ENCODE measurements around the gene PRMT3.
"Not testable (repeated sequence)": the region's sequence is repeated elsewhere in the genome, so short reads cannot be mapped to it uniquely, and the experiment has no call there.

The PRMT3 gene

DNA sequence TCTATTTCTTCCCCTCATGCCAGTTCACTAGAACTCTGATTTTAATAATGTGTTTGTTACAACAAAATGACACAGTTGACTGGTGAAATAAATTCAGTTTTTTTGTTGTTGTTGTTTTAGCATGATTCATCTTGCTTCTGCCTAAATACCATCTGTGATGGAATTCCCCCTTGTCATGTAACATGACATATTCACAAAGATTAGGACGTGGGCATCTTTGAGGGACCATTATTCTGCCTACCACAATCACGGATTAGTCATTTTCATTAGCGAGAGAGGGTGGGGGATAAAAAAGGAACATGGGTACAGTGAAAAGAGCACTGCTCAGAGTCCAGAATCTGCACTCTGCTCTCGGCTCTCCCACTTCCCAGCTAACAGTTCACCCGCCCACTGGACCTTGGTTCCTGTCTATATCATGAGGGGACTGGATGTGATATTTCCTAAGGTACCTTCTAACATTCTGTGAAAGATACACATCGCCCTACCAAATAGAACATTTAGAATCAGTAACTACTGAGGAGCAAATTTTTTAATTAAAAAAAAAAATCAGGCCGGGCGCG, 12.7 kb upstream of the PRMT3 start:
- DNase-seq, result no peak

DNA sequence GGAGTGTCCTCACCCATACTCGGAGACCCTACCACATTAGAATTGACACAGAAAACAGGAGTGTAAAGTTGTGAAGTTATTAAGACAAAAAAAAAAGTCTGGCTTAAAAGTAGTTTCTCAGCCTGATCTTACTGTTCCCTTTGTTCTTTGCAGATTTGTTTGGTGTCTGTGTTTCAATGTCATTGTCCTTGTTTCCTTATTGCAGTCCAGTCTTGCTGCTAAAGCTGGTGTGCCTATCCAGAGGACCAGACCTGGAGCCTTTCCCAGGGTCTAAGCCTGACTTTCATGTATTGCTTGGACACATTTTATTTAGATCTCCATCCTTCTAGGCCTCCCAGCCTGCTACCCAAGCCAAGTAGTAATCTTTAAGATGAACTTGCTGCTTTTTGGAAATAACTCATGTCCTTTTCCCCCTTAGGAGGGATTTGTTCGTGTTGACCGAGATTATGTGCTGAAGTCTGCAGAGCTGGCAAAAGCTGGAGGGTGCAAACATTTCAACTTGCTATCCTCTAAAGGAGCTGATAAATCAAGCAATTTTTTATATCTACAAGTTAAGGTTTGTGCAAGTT, 11.3 kb upstream of the PRMT3 start:
- no peak for DNase-seq

DNA sequence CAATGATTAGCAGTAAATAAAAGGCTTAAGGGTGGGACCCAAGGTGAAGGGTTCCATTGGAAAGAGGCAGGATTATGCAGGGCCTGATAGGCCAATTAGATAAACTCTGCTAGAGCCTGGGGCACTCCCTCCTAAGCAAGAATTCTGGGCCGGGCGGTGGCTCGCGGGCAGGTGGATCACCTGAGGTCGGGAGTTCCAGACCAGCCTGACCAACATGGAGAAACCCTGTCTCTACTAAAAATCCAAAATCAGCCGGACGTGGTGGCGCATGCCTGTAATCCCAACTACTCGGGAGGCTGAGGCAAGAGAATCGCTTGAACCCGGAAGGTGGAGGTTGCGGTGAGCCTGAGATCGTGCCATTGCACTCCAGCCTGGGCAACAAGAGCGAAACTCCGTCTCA, 1.5 kb upstream of the PRMT3 start:
- not testable (repeated sequence) for DNase-seq

DNA sequence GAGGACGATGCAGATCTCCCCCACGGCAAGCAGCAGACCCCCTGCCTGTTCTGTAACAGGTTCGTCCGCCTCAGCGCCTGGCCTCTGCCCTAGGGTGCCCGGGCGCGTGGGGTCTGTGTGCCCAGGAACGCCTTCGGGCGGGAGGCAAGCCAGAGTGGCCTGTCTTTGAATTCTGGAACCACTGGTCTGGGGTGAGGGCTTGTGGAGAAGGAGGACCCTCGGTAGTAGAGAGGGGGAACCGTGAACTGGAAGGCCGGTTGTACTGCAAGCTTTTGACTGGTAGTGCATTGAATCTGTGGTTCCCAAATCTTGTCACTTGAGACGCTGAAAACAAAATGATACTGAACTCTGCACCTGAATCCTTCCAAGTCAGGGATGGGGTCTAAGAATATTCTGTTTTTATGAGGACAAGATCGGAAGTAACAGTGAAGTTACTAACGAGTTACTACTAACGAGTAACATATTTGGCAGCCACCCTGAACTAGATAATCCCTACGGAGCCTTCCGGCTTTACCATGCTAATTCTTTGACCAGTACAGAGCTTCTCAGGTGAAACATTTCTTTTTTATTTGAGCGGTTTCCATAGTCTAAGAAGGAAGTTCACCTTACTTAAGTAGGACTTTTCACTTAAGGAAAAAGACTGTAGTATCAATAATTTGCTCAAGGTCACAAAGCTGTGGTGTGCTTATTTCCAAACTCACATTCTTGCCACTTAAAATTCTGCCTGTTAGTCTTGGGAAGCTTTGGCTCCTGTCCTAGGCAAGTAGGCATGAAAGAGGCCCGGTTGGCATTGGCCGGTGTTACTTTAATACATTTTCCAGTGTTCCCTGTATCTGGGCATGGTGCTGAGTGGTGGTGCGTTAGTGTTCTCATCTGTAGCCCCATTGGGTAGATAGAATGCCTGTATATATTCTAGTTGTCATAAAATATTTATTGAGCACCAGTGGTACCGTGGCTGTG, 860 bp downstream of the PRMT3 start:
- peak; percentile 67 for DNase-seq

DNA sequence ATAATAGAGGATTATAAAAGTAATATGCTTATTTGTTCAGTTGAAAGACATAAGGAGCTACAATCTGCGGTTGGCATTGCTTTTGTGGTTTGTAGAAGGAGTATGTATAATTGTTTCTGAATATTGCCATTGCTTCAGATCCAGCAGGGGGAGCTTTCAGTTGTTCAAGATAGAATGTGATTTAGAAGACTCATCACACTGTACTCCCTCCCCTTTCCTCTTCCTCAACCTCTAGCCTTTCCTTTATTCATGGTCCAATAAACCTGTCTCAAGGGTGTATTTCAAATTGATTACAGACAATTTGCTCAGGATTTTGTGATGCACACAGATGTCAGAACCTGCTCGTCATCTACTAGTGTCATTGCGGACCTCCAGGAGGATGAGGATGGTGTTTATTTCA, 9.8 kb downstream of the PRMT3 start:
- peak; percentile 81 for DNase-seq

DNA sequence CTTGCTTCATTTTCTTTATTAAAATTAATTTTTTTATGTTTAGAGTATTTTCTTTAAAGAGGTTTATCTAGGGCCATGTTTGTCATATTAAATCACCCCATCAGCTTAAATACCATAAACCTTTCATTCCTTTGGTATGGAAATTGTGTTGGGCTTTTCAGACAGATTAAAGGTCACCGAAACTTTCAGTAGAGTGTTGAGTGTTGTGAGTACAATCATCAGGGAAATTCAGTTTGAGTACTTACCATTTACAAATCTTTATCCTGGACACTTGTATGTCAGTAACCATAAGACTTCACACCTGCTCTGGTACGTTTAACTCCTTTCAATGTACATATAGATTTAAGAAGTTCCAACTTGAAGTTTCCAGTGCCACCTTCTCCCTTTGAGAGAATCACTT, 12.0 kb downstream of the PRMT3 start:
- DNase-seq, result no peak

DNA sequence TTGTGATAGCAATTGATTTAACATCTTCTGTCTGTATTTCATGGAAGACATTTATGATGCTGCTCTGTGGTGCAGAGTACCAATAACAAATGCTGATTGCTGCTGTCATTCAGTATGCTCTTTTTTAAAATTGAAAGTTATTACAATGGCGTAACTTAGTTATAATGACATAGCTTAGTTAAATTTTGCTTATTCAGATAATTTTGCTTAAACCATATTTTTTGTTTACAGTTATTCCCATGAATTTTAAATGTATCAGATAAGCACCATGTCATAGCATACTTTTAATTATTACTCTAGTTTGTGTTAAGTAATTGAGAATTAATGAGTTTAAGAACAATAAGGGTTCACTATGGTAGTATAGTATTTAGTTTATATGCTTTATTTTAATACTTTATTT, 15.5 kb downstream of the PRMT3 start:
- DNase-seq, result no peak

DNA sequence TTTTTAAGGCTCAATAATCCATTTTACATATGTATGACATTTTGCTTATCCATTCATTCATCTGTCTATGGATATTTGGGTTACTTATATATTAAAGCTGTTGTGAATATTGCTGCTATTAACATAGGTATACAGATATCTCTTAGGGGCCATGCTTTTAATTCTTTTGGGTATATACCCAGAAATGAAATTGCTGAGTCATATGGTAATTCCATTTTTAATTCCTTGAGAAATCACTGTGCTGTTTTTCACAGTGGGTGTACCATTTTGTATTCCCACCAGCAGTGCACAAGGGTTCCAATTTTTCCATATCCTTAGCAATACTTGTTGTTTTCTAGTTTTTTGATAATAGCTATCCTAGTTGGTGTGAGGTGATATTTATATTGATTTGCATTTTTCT, 19.0 kb downstream of the PRMT3 start:
- DNase-seq, result no peak

DNA sequence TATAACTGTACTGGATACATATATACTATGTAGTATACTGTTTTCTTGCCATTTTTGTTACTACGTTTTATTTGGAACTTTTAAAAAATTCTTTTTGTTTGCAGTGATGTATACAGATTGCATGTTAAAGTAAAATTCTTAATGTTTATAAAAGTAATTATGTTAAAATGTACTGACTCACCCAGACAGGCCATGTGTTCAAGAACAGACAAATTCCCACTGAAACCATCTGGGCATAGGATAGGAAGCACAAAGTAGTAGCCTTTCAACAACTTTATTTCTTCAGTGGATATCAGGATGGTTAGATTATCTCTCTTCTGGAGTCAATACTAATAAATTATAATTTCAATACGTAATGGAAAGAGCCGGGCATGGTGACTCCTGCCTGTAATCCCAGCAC, 19.8 kb downstream of the PRMT3 start:
- DNase-seq, result no peak

DNA sequence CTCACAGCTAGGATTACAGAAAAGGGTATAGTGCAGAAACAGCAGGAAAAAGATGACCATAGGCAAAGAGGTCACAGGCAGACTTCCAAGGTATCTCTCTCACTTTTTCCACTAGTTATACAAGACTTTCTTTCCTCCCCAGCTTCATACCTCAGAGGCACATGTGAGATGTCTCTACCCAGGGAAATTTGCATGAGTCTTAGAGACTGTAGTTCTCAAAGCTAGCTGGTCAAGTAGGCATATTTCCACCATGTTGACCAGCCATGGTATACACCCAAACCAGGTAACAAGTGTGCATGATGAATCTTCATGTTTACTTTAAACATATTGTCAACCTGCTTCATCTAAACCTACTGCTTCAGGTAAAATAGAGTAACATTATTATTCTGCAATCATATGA, 27.9 kb downstream of the PRMT3 start:
- DNase-seq, result no peak

DNA sequence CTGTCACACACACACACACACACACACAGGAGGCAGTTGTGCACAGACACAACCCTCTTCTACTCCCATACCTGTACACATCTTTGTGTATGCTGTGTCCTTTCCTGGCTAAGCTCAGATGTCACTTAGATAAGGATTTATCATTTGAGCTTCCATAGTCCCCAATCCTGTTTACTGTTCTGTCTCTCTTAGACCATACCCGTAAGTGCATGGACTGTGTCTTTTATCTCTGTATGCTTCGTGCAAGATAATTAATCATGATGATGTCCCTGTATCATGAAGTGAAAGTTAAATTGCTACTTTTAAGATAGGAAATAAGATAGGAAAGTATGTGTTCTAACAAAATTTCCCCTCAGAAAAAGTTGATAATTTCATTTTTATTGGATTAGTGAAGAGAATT, 30.3 kb downstream of the PRMT3 start:
- DNase-seq, result no peak

DNA sequence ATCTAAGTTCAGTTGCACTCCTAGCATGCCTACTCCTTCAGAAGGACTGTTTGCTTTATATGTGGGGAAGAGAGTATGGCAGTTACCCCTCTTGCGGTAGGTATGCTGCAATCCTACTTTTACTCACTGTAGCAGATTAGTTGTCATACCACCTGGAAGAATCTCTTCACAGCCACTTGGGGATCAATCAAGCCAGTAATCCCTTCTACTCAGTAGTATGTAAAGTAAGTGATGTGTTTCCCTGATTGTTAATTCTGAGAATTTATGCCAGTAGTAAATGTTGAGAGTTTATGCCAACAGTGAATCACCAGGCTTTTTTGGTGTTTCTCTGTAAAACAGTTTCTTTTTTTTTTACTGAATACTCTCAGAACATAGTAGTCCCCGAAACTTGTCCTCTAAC, 34.4 kb downstream of the PRMT3 start:
- DNase-seq, result no peak

DNA sequence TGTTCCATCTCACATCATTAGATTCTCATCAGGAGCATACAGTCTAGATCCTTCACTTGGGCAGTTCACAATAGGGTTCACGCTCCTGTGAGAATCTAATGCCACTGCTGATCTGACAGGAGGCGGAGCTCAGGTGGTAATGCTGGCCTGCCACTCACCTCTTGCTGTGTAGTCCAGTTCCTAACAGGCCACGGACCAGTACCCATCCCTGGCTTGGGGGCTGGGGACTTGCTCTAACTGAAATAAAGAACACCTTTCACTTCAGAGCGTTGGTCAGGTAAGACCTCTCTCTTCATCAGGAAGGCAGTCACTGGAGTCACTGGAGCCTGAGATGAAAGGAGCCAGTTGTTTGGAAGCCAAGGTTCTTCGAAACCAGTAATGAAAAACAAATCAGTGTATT, 41.7 kb downstream of the PRMT3 start:
- no peak for DNase-seq

DNA sequence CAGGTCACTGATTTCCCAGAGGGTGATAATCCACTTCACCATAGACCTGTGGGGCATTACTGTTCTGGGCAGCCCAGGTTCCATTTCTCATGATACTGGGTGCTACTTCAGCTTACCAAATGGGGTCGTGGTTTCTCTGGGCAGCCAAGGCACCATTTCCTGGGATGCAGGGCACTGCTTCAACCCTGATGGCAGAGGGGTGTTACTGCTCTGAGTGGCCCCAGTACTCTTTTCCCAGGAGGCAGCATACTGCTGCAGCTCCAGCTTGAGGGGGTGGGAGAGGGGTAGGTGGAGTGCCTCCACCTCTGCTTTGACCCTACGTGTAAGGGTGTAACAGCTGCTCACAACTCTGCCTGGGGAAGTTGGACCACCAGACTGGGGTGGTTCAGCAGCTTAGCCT, 51.1 kb downstream of the PRMT3 start:
- no peak for DNase-seq

DNA sequence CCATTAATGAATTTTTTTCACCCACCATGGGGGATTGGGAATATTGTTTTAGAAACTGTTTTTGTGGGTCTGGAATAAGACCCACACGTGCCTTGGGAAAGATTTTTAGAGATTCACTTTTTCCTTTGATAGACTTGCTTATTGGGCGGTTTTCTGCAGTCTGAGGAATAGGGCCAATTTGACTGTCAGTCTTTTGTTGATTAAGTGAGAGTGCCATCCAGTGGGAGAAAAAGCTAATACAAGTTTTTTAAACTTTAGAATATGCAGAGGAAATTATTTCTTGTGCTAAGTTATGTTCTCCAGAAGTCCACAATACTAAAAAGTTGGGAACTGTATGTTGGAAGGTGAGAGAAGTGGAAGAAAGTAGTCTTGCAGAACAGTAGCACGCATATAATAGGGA, 56.1 kb downstream of the PRMT3 start:
- peak; percentile 50 for DNase-seq

DNA sequence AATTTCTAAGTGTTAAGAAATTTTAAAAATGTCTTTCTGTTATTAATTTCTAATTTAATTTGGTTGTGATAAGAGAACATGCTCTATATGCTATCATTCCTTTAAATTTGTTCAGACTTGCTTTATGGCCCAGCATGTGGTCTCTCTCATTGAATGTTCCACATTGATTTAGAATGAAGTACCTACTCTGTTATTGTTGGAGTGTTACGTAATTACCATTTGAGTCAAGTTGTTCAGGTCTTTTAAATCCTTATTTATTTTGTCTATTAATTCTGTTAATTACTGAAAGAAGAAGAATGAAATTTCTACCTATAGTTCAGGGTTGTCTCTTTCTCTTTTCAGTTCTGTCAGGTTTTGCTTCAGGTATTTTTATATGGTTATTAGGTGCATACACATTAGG, 57.0 kb downstream of the PRMT3 start:
- no peak for DNase-seq

DNA sequence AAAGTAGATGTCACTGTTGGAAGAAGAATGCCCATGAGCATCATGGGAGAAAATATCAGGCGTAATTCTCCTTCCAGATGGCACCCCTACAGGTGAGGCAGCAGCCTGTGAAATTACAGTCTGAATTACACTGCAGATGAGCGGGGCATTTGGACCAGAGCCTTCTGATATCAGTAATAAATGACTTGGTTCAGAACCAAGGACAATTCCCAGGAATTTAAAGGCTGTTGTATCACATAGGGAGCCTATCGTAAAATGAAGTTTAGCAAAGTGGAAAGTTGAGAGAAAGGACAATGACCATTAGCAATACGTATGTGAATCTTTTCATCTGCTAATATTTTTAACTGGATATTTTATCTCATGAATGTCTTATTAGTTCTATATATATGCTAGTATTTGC, 61.3 kb downstream of the PRMT3 start:
- no peak for DNase-seq

DNA sequence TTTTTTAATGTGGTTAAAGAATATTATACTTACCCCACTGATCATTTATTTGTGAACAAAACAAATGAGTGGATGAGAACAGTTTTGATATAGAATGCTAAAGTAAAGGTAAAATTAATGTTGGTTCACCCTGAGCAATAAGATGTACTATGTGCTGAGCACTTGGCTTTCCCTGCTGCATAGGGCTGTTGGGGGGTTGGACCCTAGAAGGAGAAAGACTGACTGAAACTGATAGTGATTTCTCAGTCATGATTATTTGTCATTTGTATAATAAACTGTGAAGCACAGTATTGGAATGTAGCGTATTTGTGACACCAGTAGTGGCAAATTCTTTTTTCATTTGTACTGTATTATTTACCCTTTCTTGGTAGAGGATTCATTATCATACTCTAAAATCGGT, 63.3 kb downstream of the PRMT3 start:
- no peak for DNase-seq

DNA sequence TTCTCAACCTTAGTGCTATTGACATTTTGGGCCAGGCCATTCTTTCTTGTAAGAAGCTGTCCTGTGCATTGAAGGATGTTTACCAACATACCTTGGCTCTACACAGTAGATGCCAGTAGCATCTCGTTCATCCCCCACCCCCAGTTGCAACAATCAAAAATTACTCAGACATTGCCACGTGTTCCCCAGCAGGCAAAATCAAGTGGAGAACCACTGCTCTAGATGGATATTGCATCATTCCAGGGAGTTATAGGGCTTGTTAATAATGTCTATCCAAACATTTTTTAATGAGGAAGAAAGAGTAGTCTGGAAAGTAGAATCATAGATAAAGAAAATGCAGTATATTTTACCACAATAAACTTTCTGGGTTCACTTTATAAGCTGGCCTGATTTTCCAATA, 64.1 kb downstream of the PRMT3 start:
- DNase-seq, result no peak

DNA sequence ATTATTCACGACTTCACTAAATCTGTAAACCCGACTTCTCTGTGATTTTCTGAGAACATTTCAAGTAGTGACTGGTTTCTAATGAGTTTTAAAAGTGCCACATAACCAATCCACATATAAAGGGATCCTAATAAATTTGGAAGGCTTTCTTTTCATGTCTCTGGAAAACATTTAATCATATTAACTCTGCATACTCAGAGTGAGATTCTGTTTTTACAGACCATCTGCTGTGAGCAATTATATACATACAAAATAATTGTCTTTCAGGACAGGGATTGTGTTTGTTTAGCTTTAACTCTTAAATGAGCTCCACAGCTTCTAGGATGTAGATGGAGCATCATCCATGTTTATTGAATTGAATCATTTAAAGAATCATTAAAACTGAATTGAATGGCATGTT, 65.1 kb downstream of the PRMT3 start:
- no peak for DNase-seq

DNA sequence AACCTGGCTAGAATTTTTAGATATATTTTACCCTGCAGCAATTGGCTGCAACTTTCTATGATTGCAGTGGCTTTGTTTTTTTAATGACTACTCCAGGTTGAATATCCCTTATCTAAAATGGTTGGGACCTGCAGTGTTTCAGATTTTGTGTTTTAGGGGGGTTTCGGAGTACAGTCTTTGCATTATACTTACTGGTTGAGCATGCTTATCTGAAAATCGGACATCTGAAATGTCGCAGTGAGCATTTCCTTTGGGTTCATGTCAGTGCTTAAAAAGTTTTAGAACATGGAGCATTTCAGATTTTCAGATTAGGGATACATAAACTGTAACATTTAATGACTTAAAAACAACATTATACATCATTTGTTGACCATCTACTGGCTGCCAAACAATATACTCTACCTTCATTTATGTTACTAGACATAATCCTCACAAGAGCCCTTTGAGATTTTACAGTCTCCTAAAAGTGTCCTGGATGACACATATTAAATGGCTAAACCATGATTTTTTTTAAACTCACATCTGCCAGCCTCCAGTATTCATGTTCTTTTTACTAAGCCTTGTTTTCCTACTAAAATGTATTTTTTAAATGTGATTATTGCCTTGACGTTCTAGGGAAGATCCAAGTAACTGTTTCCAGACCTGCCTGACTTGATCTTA, 66.3 kb downstream of the PRMT3 start:
- DNase-seq, result no peak

DNA sequence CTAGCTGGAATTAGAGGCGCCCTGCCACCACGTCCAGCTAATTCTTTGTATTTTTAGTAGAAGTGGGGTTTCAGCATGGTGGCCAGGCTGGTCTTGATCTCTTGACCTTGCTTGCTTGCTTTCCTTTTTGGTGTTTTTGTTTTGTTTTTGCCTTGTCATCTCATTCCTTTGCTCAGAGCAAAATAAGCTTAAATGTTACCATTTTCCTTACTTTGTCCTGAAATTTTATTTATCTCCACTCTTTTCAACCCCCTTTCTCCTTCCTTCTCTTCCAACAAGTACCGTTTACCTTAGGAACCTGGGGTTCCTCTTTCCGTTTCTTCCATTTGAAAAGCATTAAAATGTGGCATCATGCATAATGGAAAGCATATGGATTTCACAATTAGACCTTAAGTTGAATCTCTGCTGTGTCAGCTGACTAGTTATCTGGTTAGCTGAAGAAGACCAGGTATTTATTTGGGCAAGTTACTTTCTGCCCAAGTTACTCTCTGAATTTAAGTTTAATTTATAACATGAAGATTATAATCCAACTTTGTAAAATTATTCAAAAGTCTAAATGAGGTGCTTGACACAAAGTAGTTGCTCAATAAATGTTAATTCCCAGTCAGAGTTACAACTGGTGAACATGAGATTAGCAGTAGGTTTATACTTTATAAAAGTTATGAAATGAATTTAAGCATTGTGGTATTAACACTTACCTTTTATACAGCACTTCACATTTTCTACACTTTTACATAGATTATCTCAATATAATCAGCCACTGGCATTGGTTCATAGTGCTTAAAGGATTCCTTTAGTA, 69.7 kb downstream of the PRMT3 start:
- peak; percentile 44 for DNase-seq
